Fibroblast of lung (primary cell): ENCODE results near the gene TBX15. TPM values are rescaled to one million over a fixed set of nuclear protein-coding genes. Genes with fewer than 3 reads are reported as not detected.

ENCODE experiments used
- DNase-seq, 2 donors: peaks; one replicate each; pipeline versions ENCODE4 v3.0.0 to v3.0.0-alpha.2; 2010; ENCODE audit warnings: low read depth in 2 of 2
- H2AFZ ChIP-seq: 2 replicates; pipeline ENCODE4 v1.5.1; 2012; ENCODE audit warnings: low read length, control low read depth, inconsistent platforms
- H3K27ac ChIP-seq: 2 replicates; pipeline ENCODE4 v1.5.1; 2011; ENCODE audit warnings: low read length, control low read depth; ENCODE audit not compliant: insufficient read depth
- H3K27me3 ChIP-seq: 2 replicates; pipeline ENCODE4 v1.5.1; 2011; ENCODE audit warnings: mild to moderate bottlenecking, low read length; ENCODE audit not compliant: control insufficient read depth, insufficient read depth
- H3K36me3 ChIP-seq: 2 replicates; pipeline ENCODE4 v1.5.1; 2011; ENCODE audit warnings: low read length; ENCODE audit not compliant: control insufficient read depth, insufficient read depth
- H3K4me1 ChIP-seq: 2 replicates; pipeline ENCODE4 v1.5.1; 2011; ENCODE audit warnings: low read length; ENCODE audit not compliant: control insufficient read depth, insufficient read depth; ENCODE audit errors: extremely low read depth
- H3K4me2 ChIP-seq: 2 replicates; pipeline ENCODE4 v1.5.1; 2011; ENCODE audit warnings: low read length, control low read depth; ENCODE audit not compliant: insufficient read depth; ENCODE audit errors: extremely low read depth
- H3K4me3 ChIP-seq, 4 experiments: fragments of 200-600 bp in 1 of 4; sonication (generic) in 1 of 4; replicated peaks in 1 of 4; 2 replicates each; pipeline ENCODE4 v1.5.1; 2011 to 2016; ENCODE audit warnings: low read length in 4 of 4, low read depth in 3 of 4, mild to moderate bottlenecking in 3 of 4, control low read depth in 2 of 4, inconsistent platforms in 1 of 4, mixed read lengths in 1 of 4; ENCODE audit not compliant: insufficient read depth in 1 of 4; ENCODE audit errors: control extremely low read depth in 1 of 4
- H3K79me2 ChIP-seq: 2 replicates; pipeline ENCODE4 v1.5.1; 2012; ENCODE audit warnings: mild to moderate bottlenecking, low read length, inconsistent platforms; ENCODE audit not compliant: control insufficient read depth, insufficient read depth
- H3K9ac ChIP-seq: 2 replicates; pipeline ENCODE4 v1.5.1; 2011; ENCODE audit warnings: mild to moderate bottlenecking, low read length, control low read depth; ENCODE audit not compliant: insufficient read depth
- H3K9me3 ChIP-seq: 2 replicates; pipeline ENCODE4 v1.5.1; 2012; ENCODE audit warnings: low read depth, low read length; ENCODE audit not compliant: control insufficient read depth, insufficient read depth
- H4K20me1 ChIP-seq: 2 replicates; pipeline ENCODE4 v1.5.1; 2011; ENCODE audit warnings: low read length; ENCODE audit not compliant: control insufficient read depth, insufficient read depth; ENCODE audit errors: extremely low read depth
- EZH2 ChIP-seq: IDR thresholded peaks from 2 replicates; pipeline ENCODE4 v1.5.1; 2012; ENCODE audit warnings: low read length, control low read depth, mild to moderate bottlenecking; ENCODE audit errors: missing control alignments
- polyA plus RNA-seq, 2 donors: library from polyadenylated mRNA; depleted of rRNA in 1 of 2; stranded (reverse) in 1 of 2; unstranded in 1 of 2; fragments of >200 nt; gene quantifications; 2 replicates each; pipeline ENCODE4 v1.2.1, GENCODE V29; 2011 to 2012; ENCODE audit warnings: missing spikeins in 1 of 2
- total RNA-seq: library from RNA; depleted of rRNA; stranded (reverse); fragments of >200 nt; gene quantifications from 2 replicates; pipeline ENCODE4 v1.2.1, GENCODE V29; 2014
- TF ChIP-seq, protein P1 (sequence below), 2 donors: IDR thresholded peaks in 1 of 2; conservative IDR thresholded peaks in 1 of 2; 1 replicate in 1 of 2; 2 replicates in 1 of 2; pipeline ENCODE4 v1.5.1; 2011 to 2012; ENCODE audit warnings: low read length in 2 of 2, control low read depth in 1 of 2, inconsistent platforms in 1 of 2, low read depth in 1 of 2, mild to moderate bottlenecking in 1 of 2

TBX15 gene
- total and polyA plus RNA-seq, 2 donors (not counting 1 experiment from before 2014, with no cell fraction given) = 0.50 to 0.99 TPM

- H3K4me3 ChIP-seq = no peak overlapping the region
- no peak overlapping the region for H2AFZ ChIP-seq
- no peak overlapping the region for H3K27ac ChIP-seq
- H3K36me3 ChIP-seq = no peaks in the 10 kb centered on the region
- TF ChIP-seq, protein P1, sequence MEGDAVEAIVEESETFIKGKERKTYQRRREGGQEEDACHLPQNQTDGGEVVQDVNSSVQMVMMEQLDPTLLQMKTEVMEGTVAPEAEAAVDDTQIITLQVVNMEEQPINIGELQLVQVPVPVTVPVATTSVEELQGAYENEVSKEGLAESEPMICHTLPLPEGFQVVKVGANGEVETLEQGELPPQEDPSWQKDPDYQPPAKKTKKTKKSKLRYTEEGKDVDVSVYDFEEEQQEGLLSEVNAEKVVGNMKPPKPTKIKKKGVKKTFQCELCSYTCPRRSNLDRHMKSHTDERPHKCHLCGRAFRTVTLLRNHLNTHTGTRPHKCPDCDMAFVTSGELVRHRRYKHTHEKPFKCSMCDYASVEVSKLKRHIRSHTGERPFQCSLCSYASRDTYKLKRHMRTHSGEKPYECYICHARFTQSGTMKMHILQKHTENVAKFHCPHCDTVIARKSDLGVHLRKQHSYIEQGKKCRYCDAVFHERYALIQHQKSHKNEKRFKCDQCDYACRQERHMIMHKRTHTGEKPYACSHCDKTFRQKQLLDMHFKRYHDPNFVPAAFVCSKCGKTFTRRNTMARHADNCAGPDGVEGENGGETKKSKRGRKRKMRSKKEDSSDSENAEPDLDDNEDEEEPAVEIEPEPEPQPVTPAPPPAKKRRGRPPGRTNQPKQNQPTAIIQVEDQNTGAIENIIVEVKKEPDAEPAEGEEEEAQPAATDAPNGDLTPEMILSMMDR (conservative IDR thresholded peaks at IDR 0.05 in 1 of 2, IDR thresholded peaks at IDR 0.05 in 1 of 2; ENCODE audit: low read depth in 1 of 2, low read length in 2 of 2) = no peak
- no peak for TF ChIP-seq EZH2
- no peak overlapping the region for H3K9ac ChIP-seq
- H3K4me1 ChIP-seq = no peaks in the 10 kb centered on the region
- no peaks in the 10 kb centered on the region for H4K20me1 ChIP-seq
- H3K79me2 ChIP-seq = no peaks in the 10 kb centered on the region
- H3K4me2 ChIP-seq = no peak overlapping the region
- H3K9me3 ChIP-seq = no peaks in the 10 kb centered on the region
- H3K27me3 ChIP-seq = peaks cover 84% of the 10 kb centered on the region
- DNase-seq = no peak
Measured at GRCh38 chr1:118990513-118991152, 2.5 kb upstream of the TBX15 start.

DNA sequence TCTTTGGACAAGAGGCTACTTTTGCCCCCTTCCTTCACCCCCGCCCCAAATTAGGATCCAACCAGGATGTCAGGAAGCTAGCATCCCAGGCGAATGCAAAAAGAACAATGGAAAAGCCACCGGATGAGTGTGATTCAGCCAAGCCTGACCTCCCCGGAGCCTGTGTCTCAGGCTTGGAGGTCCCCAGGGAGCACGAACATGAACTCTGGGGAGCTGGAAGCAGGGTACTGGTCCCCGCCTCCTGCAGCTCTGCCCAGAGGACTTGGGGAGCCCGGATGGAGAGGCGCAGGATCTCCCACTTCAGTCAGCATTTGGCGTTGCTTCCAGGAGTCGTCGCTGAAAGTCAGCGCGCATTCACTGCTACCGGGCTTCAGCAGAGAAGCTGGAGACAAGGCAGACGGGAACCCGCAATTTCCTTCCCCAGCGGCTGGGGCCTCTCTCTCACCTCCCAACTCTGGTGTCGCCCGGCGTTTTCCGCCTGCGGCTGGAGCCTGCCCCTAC is 1.8 kb upstream of the TBX15 start:
- H3K4me1 ChIP-seq = no peaks in the 10 kb centered on the region
- H4K20me1 ChIP-seq = no peaks in the 10 kb centered on the region
- H3K79me2 ChIP-seq = no peaks in the 10 kb centered on the region
- H3K9ac ChIP-seq = no peak overlapping the region
- no peak overlapping the region for H2AFZ ChIP-seq
- H3K4me3 ChIP-seq = no peak overlapping the region
- no peak overlapping the region for H3K4me2 ChIP-seq
- H3K9me3 ChIP-seq = no peaks in the 10 kb centered on the region
- no peak for TF ChIP-seq EZH2
- TF ChIP-seq, protein P1 (conservative IDR thresholded peaks at IDR 0.05 in 1 of 2, IDR thresholded peaks at IDR 0.05 in 1 of 2; ENCODE audit: low read depth in 1 of 2, low read length in 2 of 2) = no peak
- DNase-seq = no peak
- no peak overlapping the region for H3K27ac ChIP-seq
- peaks cover 91% of the 10 kb centered on the region for H3K27me3 ChIP-seq
- no peaks in the 10 kb centered on the region for H3K36me3 ChIP-seq

DNA sequence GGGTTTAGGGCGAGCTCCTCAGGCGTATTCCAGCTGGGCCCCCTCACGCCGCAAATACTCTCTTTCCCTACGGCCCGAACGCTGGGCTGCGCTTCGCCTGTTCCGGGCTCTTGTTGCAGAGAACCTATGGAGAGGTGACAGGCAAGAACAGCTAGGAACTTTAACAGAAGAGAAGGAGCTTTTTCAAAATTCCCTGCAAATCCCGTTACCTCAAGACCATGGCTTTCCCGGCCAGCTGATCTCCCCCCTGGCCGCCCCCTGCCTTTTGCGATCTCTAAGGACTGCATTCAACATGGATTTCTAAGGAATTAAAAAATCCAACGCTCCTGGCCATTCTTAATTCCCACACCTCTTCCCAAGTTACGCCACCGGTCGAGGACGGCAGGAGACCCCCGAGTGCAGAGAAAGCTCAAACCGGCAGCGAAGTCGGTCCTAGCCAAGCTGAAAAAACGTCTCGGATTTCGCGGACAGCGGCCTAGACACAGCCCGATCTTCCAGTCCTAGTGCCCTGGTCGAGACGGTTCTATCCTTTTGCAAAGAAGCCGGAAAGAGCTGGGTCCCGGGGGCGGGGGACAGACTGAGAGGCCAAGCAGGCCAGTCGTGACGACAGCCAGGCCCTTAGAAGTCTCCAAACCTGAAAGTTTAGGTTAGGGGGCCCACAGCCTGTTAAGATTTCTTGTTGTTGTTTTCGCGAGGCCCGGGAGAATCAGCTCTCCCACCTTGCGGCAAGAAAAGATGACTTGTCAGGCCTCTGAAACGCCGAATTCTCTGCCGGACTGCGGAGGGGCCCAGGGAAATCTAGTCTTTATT is 1.1 kb upstream of the TBX15 start:
- H3K9me3 ChIP-seq = no peaks in the 10 kb centered on the region
- TF ChIP-seq EZH2 = no peak
- TF ChIP-seq, protein P1 (conservative IDR thresholded peaks at IDR 0.05 in 1 of 2, IDR thresholded peaks at IDR 0.05 in 1 of 2; ENCODE audit: low read depth in 1 of 2, low read length in 2 of 2) = no peak
- DNase-seq = no peak
- H3K9ac ChIP-seq = no peak overlapping the region
- no peaks in the 10 kb centered on the region for H3K79me2 ChIP-seq
- H3K4me3 ChIP-seq = no peak overlapping the region
- H3K27me3 ChIP-seq = peaks cover 93% of the 10 kb centered on the region
- no peaks in the 10 kb centered on the region for H3K36me3 ChIP-seq
- H4K20me1 ChIP-seq = no peaks in the 10 kb centered on the region
- H3K4me1 ChIP-seq = no peaks in the 10 kb centered on the region
- no peak overlapping the region for H3K4me2 ChIP-seq
- no peak overlapping the region for H2AFZ ChIP-seq
- no peak overlapping the region for H3K27ac ChIP-seq
